Glutamatergic neuron (in vitro differentiated cells): ENCODE data around the gene SDR42E1. TPM values are rescaled to one million over a fixed set of nuclear protein-coding genes. Genes with fewer than 3 reads are reported as not detected.

Experiments
- DNase-seq: peaks from one replicate; pipeline ENCODE4 v3.0.0; 2022
- H3K27ac Mint-ChIP-seq: one replicate; pipeline ENCODE4 v1.8.0; 2020; ENCODE audit warnings: mild to moderate bottlenecking, mixed read lengths, inconsistent platforms; ENCODE audit not compliant: unreplicated experiment
- H3K27me3 Mint-ChIP-seq: one replicate; pipeline ENCODE4 v1.8.0; 2020; ENCODE audit warnings: mild to moderate bottlenecking, moderate library complexity, mixed read lengths, inconsistent platforms; ENCODE audit not compliant: unreplicated experiment
- H3K36me3 Mint-ChIP-seq: one replicate; pipeline ENCODE4 v1.8.0; 2020; ENCODE audit warnings: mild to moderate bottlenecking, mixed read lengths, inconsistent platforms; ENCODE audit not compliant: unreplicated experiment
- H3K4me1 Mint-ChIP-seq: one replicate; pipeline ENCODE4 v1.8.0; 2020; ENCODE audit warnings: mild to moderate bottlenecking, low read depth, mixed read lengths, inconsistent platforms; ENCODE audit not compliant: unreplicated experiment
- H3K4me3 Mint-ChIP-seq: one replicate; pipeline ENCODE4 v1.8.0; 2020; ENCODE audit warnings: mild to moderate bottlenecking, mixed read lengths, inconsistent platforms; ENCODE audit not compliant: unreplicated experiment
- H3K9me3 Mint-ChIP-seq: one replicate; pipeline ENCODE4 v1.8.0; 2020; ENCODE audit warnings: mild to moderate bottlenecking, moderate library complexity, mixed read lengths, inconsistent platforms; ENCODE audit not compliant: unreplicated experiment
- CTCF ChIP-seq: fragments of 200-600 bp; sonication (generic); IDR thresholded peaks from one replicate; pipeline ENCODE4 v1.5.0; 2021; ENCODE audit not compliant: partially characterized antibody, unreplicated experiment
- total RNA-seq: library from RNA; stranded (reverse); fragmentation: NEBNext Ultra II Directional; extraction: Animal tissue kit (Norgen Biotek cat#: 25700); gene quantifications from one replicate; pipeline ENCODE4 v1.2.1, GENCODE V29; 2021; ENCODE audit not compliant: unreplicated experiment

The SDR42E1 gene
- total RNA-seq, 1 donor from 2014 or later: 0.20 TPM

- Mint-ChIP-seq H3K27ac (no peak overlapping the region), H3K27me3 (peaks cover 3% of the 10 kb centered on the region), H3K4me1 (peaks cover 12% of the 10 kb centered on the region), H3K4me3 (no peak overlapping the region), H3K9me3 (peaks cover 11% of the 10 kb centered on the region), H3K36me3 (peaks cover 38% of the 10 kb centered on the region)
- no peak for DNase-seq
- TF ChIP-seq CTCF: no peak
Measured at GRCh38 chr16:82008957-82009592, 2.2 kb downstream of the SDR42E1 start.

GRCh38 chr16:82007189-82007588 lies 4.1 kb downstream of the SDR42E1 start:
- Mint-ChIP-seq H3K27me3 (peaks cover 5% of the 10 kb centered on the region), H3K4me1 (peaks cover 12% of the 10 kb centered on the region), H3K36me3 (peaks cover 38% of the 10 kb centered on the region), H3K4me3 (no peak overlapping the region), H3K27ac (no peak overlapping the region), H3K9me3 (peaks cover 11% of the 10 kb centered on the region)
- TF ChIP-seq CTCF: no peak
- DNase-seq: no peak

- DNase-seq: no peak
Measured at GRCh38 chr16:82006036-82006435, 5.2 kb downstream of the SDR42E1 start.

GRCh38 chr16:82005027-82005830 lies 6.0 kb downstream of the SDR42E1 start:
- Mint-ChIP-seq H3K4me1 (peaks cover 12% of the 10 kb centered on the region), H3K27ac (peak overlapping the region; percentile 43), H3K4me3 (no peak overlapping the region), H3K36me3 (peaks cover 22% of the 10 kb centered on the region), H3K9me3 (peaks cover 5% of the 10 kb centered on the region), H3K27me3 (peaks cover 2% of the 10 kb centered on the region)
- DNase-seq: no peak
- TF ChIP-seq CTCF: no peak

More at GRCh38 chr16:82006036-82006435, 5.2 kb downstream of the SDR42E1 start:
- peaks cover 5% of the 10 kb centered on the region for H3K9me3 Mint-ChIP-seq
- no peak overlapping the region for H3K4me3 Mint-ChIP-seq
- H3K36me3 Mint-ChIP-seq: peaks cover 30% of the 10 kb centered on the region
- no peak overlapping the region for H3K27ac Mint-ChIP-seq
- H3K4me1 Mint-ChIP-seq: peaks cover 12% of the 10 kb centered on the region
- H3K27me3 Mint-ChIP-seq: peaks cover 2% of the 10 kb centered on the region
- TF ChIP-seq CTCF: no peak

GRCh38 chr16:82004601-82005000 lies 6.7 kb downstream of the SDR42E1 start:
- Mint-ChIP-seq H3K9me3 (peaks cover 1% of the 10 kb centered on the region), H3K27ac (peak overlapping the region; percentile 8), H3K36me3 (peaks cover 16% of the 10 kb centered on the region), H3K4me3 (no peak overlapping the region), H3K27me3 (peaks cover 2% of the 10 kb centered on the region), H3K4me1 (peaks cover 12% of the 10 kb centered on the region)
- no peak for DNase-seq
- TF ChIP-seq CTCF: no peak
